Parathyroid adenoma (tissue), 2 donors: ENCODE results near the gene SERF2.

ENCODE experiments used
- H2AFZ ChIP-seq: fragments of 300-600 bp; sonication (generic); one replicate; pipeline ENCODE4 v1.7.0; 2017; ENCODE audit warnings: antibody characterized with exemption, mild to moderate bottlenecking
- H3K27ac ChIP-seq: fragments of 300-600 bp; sonication (generic); one replicate; pipeline ENCODE4 v1.7.0; 2017
- H3K27me3 ChIP-seq: fragments of 300-600 bp; sonication (generic); one replicate; pipeline ENCODE4 v1.7.0; 2017; ENCODE audit warnings: low read length; ENCODE audit not compliant: control insufficient read depth, insufficient read depth
- H3K36me3 ChIP-seq: fragments of 300-600 bp; sonication (generic); one replicate; pipeline ENCODE4 v1.7.0; 2017; ENCODE audit warnings: low read length; ENCODE audit not compliant: control insufficient read depth, insufficient read depth
- H3K4me1 ChIP-seq: fragments of 300-600 bp; sonication (generic); one replicate; pipeline ENCODE4 v1.7.0; 2017; ENCODE audit warnings: control low read depth
- H3K4me2 ChIP-seq: fragments of 300-600 bp; sonication (generic); one replicate; pipeline ENCODE4 v1.7.0; 2017; ENCODE audit warnings: low read length
- H3K4me3 ChIP-seq: fragments of 300-600 bp; sonication (generic); one replicate; pipeline ENCODE4 v1.7.0; 2017; ENCODE audit warnings: low read depth, low read length
- H3K79me2 ChIP-seq: fragments of 300-600 bp; sonication (generic); one replicate; pipeline ENCODE4 v1.7.0; 2017; ENCODE audit warnings: control low read depth
- H3K9ac ChIP-seq: fragments of 300-600 bp; sonication (generic); one replicate; pipeline ENCODE4 v1.7.0; 2017; ENCODE audit warnings: mild to moderate bottlenecking
- H3K9me3 ChIP-seq: fragments of 300-600 bp; sonication (generic); one replicate; pipeline ENCODE4 v1.7.0; 2017; ENCODE audit warnings: low read length; ENCODE audit not compliant: control insufficient read depth
- TF ChIP-seq, protein P1 (sequence below): fragments of 300-600 bp; sonication (generic); IDR thresholded peaks from one replicate; pipeline ENCODE4 v1.7.0; 2017; ENCODE audit warnings: antibody characterized with exemption, mild to moderate bottlenecking
- donor health status: primary hyperparathyroidism.

Gene SERF2

DNA sequence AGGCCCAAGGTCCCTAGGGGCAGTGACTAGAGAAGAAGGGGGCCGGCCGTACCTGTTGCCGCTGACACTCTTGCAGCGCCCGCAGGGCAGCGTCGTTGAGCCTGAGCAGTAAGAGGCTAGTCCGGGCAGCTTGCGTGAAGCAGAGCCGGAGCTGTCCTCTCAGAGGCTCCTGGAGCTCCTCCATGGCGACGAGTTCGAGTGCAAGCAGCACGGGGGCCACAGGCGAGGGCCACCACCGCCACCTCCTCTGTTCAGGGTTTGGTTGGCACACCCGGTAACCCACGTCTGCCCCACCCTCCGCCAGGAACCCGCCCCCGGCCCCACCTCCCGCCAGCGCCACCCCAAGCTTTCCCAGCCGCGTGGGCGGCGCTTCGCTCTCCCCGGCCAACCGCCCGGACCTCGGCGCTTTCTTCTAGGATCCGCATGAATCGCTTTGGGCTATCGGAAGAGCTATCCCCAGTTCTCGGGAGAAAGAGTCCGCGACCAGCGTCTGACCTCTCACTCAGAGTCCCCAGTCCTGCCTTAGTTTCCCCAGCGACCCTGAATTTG lies 15.3 kb upstream of the SERF2 start, which contains the start of gene ELL3:
ELL3 (minus strand) TSS at position 249 of the 549 bp plus-strand sequence; CDS start at position 184, 65 bp downstream.
- Histone ChIP-seq H3K9me3 (no peaks in the 10 kb centered on the region), H3K27ac (peak within 1 kb of the TSS; percentile 60), H3K36me3 (no peaks in the 10 kb centered on the region), H3K27me3 (no peaks in the 10 kb centered on the region), H3K4me1 (no peaks in the 10 kb centered on the region), H3K4me2 (peak within 1 kb of the TSS; percentile 93), H3K9ac (no peak within 1 kb of the TSS), H2AFZ (peak within 1 kb of the TSS; percentile 93), H3K4me3 (peak within 1 kb of the TSS; percentile 79), H3K79me2 (no peaks in the 10 kb centered on the region)
- TF ChIP-seq, protein P1, sequence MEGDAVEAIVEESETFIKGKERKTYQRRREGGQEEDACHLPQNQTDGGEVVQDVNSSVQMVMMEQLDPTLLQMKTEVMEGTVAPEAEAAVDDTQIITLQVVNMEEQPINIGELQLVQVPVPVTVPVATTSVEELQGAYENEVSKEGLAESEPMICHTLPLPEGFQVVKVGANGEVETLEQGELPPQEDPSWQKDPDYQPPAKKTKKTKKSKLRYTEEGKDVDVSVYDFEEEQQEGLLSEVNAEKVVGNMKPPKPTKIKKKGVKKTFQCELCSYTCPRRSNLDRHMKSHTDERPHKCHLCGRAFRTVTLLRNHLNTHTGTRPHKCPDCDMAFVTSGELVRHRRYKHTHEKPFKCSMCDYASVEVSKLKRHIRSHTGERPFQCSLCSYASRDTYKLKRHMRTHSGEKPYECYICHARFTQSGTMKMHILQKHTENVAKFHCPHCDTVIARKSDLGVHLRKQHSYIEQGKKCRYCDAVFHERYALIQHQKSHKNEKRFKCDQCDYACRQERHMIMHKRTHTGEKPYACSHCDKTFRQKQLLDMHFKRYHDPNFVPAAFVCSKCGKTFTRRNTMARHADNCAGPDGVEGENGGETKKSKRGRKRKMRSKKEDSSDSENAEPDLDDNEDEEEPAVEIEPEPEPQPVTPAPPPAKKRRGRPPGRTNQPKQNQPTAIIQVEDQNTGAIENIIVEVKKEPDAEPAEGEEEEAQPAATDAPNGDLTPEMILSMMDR, result no peak

DNA sequence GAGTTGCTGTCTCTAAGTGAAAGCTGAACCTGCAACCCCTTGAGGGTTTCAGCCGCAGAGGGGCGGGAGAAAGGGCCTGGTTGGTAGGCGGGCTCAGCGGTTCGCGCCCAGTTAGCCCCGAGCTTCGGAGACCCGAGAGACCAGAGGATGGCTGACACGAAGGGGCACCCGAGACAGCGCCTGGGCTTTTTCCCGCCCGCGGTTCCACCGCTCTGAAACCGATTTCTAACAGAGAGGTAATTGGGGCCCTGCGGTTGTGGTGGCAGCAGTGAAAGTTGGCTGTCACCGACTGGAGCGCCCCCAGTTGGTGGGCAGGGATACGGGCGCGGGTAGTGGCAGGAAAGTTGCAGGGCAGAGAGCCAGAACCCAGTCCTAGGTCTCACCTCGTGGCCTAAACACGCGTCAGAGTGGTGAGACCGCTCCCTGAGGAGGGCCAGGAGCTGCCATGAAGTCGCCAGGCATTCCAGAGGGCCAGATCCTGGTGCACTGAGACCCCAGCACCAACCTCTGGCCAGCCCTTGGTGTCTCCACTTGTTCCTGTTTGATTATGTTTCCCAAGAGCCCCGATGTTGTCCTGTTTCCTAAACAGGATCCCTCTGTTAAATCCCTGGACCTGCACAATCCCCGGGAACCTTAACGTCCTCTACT lies 14.7 kb upstream of the SERF2 start:
- TF ChIP-seq, protein P1, result peak; percentile 50

DNA sequence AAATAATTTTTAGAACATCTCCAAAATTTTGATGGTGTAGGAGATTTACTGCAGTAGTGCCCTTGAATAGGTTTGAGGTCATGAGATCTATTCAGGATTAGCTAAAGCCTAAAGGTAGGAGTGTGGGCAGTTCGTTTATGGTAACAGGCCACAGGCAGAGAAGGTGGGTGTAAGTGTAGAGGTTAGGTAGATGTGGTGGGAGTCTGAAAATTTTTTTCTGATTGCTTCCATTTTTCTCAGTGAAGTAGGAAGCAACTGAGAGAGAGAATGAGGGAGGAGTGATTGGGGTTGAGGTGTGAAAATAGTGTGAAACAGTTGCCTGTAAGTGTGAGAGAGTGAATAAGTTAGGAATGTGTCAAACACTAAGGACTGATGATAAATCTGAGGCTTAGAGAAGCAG lies 13.1 kb upstream of the SERF2 start:
- H3K27ac ChIP-seq, result no peak overlapping the region
- H3K9me3 ChIP-seq, result no peaks in the 10 kb centered on the region
- H3K79me2 ChIP-seq, result no peaks in the 10 kb centered on the region
- TF ChIP-seq, protein P1, result no peak
- no peak overlapping the region for H3K4me3 ChIP-seq
- H3K4me2 ChIP-seq, result no peak overlapping the region
- H3K27me3 ChIP-seq, result no peaks in the 10 kb centered on the region
- no peaks in the 10 kb centered on the region for H3K4me1 ChIP-seq
- no peaks in the 10 kb centered on the region for H3K36me3 ChIP-seq
- H3K9ac ChIP-seq, result no peak overlapping the region
- no peak overlapping the region for H2AFZ ChIP-seq

More for the DNA sequence above, 14.7 kb upstream of the SERF2 start:
- H3K79me2 ChIP-seq, result no peaks in the 10 kb centered on the region
- H3K9ac ChIP-seq, result no peak overlapping the region
- H3K4me3 ChIP-seq, result peak overlapping the region; percentile 79
- peak overlapping the region; percentile 93 for H3K4me2 ChIP-seq
- no peaks in the 10 kb centered on the region for H3K4me1 ChIP-seq
- peak overlapping the region; percentile 93 for H2AFZ ChIP-seq
- H3K9me3 ChIP-seq, result no peaks in the 10 kb centered on the region
- H3K27me3 ChIP-seq, result no peaks in the 10 kb centered on the region
- H3K27ac ChIP-seq, result peak overlapping the region; percentile 60
- H3K36me3 ChIP-seq, result no peaks in the 10 kb centered on the region

DNA sequence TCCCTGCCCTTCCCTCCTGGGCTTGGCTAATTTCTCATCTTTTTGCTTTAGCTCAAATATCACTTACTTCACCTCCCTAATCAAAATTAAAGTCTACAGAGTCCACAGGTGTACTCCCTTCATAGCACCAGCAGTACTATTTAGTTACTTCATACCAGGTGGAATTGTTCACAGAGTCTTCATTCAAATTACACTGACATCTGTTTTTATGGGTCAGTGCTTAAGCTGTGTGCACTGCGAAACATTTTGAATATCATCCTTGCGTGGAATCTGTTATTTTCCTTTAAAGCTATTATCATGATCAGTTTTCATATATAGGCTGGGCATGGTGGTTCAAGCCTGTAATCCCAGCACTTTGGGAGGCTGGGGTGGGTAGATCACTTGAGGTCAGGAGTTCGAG lies 2.7 kb upstream of the SERF2 start:
- Histone ChIP-seq H3K79me2 (peaks cover 5% of the 10 kb centered on the region), H3K27ac (no peak overlapping the region), H3K9ac (no peak overlapping the region), H3K27me3 (no peaks in the 10 kb centered on the region), H3K4me2 (no peak overlapping the region), H3K9me3 (no peaks in the 10 kb centered on the region), H3K4me3 (no peak overlapping the region), H2AFZ (no peak overlapping the region), H3K4me1 (no peaks in the 10 kb centered on the region), H3K36me3 (no peaks in the 10 kb centered on the region)
- TF ChIP-seq, protein P1, result no peak
